ENCODE data around the gene IRF3. TPM values are rescaled to one million over a fixed set of nuclear protein-coding genes. Genes with fewer than 3 reads are reported as not detected.
A peak's percentile ranks its signal among the peaks of the same experiment; 100 is the strongest.

Gene IRF3
- total and polyA plus RNA-seq, 10 of the 15 experiments (the other 5 are each of a cell fraction or from before 2014, with no cell fraction given) = 5.5 to 110 (median 63.4) TPM

GRCh38 chr19:49639401-49640112, 26.1 kb downstream of the IRF3 start:
- ATAC-seq (no peak), DNase-seq (ENCODE audit: low read depth, low spot score) (no peak), FAIRE-seq (no peak)
- peak overlapping the region; percentile 83 for H3K4me2 ChIP-seq (ENCODE audit: control insufficient read depth, insufficient read depth)
- intact Hi-C loops (cut with micrococcal nuclease; ENCODE audit: unreplicated experiment) = loop anchor here (1.0 to 5.0 kb wide), 3 partner anchors 37 to 143 kb away; partner anchors contain the start of genes PRR12 and RPS11
- H4K20me1 ChIP-seq (ENCODE audit: control insufficient read depth, insufficient read depth) = no peaks in the 10 kb centered on the region
- peak overlapping the region; percentile 64 for H3K4me3 ChIP-seq
- CTCF ChIA-PET = interaction anchor here (0.6 to 5.1 kb wide), 13 partner anchors 9 to 150 kb away, joined by 3 to 130 read pairs (median 4); partner anchors contain the start of gene PRMT1
- no peak overlapping the region for H3K27ac ChIP-seq (ENCODE audit: control insufficient read depth, insufficient read depth)
- peak overlapping the region; percentile 63 for H3K9ac ChIP-seq (ENCODE audit: control insufficient read depth, insufficient read depth, low read length)
- BruUV-seq (replicated peaks) = no TSS peak
- H3K79me2 ChIP-seq (ENCODE audit: control insufficient read depth, insufficient read depth, low read length) = peaks cover 33% of the 10 kb centered on the region
- RAD21 ChIA-PET (ENCODE audit: unreplicated experiment) = interaction anchor here (0.5 to 5.1 kb wide), 20 partner anchors 9 to 693 kb away, joined by 3 to 131 read pairs (median 4); partner anchors contain the start of genes AP2A1, BCL2L12, IRF3 and NOSIP
- H3K4me1 ChIP-seq (ENCODE audit: control insufficient read depth, insufficient read depth, low read length) = peaks cover 18% of the 10 kb centered on the region
- H3K9me3 ChIP-seq (replicated peaks; ENCODE audit: control insufficient read depth, insufficient read depth, low read length) = no peaks in the 10 kb centered on the region
- in situ Hi-C loops (cut with MboI) = no loop called here
- 4% methylated on average over 18 of the region's 31 CpGs for WGBS (ENCODE audit: insufficient coverage, insufficient replicate concordance, low lambda C conversion rate, missing lambda C conversion rate)
- no peaks in the 10 kb centered on the region for H3K27me3 ChIP-seq (replicated peaks in 1 of 2; ENCODE audit: control insufficient read depth in 2 of 2, insufficient read depth in 2 of 2, low read length in 1 of 2)
- POLR2A ChIA-PET = interaction anchor here (0.6 to 6.5 kb wide), 21 partner anchors 9 to 306 kb away, joined by 3 to 200 read pairs (median 5); partner anchors contain the start of genes AKT1S1, ATF5, BCL2L12 and FUZ
- H3K36me3 ChIP-seq (ENCODE audit: control insufficient read depth in 2 of 2, insufficient read depth in 2 of 2, low read length in 1 of 2) = no peaks in the 10 kb centered on the region
- H2AFZ ChIP-seq (ENCODE audit: control insufficient read depth, low read depth, low read length) = peak overlapping the region; percentile 63
- SMC1A ChIA-PET (ENCODE audit: uncharacterized antibody, unreplicated experiment) = interaction anchor here (1.0 to 1.6 kb wide), 10 partner anchors 25 to 70 kb away, joined by 4 to 15 read pairs (median 6); partner anchors contain the start of genes BCL2L12, IRF3, NOSIP and PRMT1
- TF ChIP-seq SPI1 (IDR thresholded peaks at IDR 0.05; ENCODE audit: borderline replicate concordance, insufficient read depth, low read depth, low read length) = no peak
- TF ChIP-seq ZNF622 (IDR thresholded peaks at IDR 0.05) = no peak
- TF ChIP-seq GATAD2B (conservative IDR thresholded peaks at IDR 0.05; ENCODE audit: low read depth) = peak; percentile 45; the same call in 1 of the 2 replicates
- no peak for TF ChIP-seq MAX (IDR thresholded peaks at IDR 0.05; ENCODE audit: low read depth, low read length)
- no peak for TF ChIP-seq CBX5 (IDR thresholded peaks at IDR 0.05; ENCODE audit: low read depth)
- no peak for TF ChIP-seq CHD2 (IDR thresholded peaks at IDR 0.05; ENCODE audit: borderline replicate concordance, low read depth, low read length)
- no peak for TF ChIP-seq ZBTB11 (CRISPR knock-in tag; IDR thresholded peaks at IDR 0.05)
- TF ChIP-seq ATF2 (IDR thresholded peaks at IDR 0.05; ENCODE audit: low read length) = no peak
- TF ChIP-seq MLLT1 (IDR thresholded peaks at IDR 0.05) = no peak
- TF ChIP-seq RELB (IDR thresholded peaks at IDR 0.05; ENCODE audit: low read depth) = no peak
- TF ChIP-seq NR2C2 (IDR thresholded peaks at IDR 0.05; ENCODE audit: borderline replicate concordance, control insufficient read depth, insufficient read length, low read depth) = no peak
- no peak for TF ChIP-seq USF2 (IDR thresholded peaks at IDR 0.05; ENCODE audit: borderline replicate concordance, low read depth, low read length)
